BJ (cell line): ENCODE data around the gene DALRD3. TPM values are rescaled to one million over a fixed set of nuclear protein-coding genes. Genes with fewer than 3 reads are reported as not detected.

ENCODE experiments used
- CTCF ChIA-PET: fragments of 350-600 bp; formaldehyde crosslinking; extraction: SDS; loops from one replicate; lab custom pipeline; 2021; ENCODE audit warnings: antibody characterized with exemption, inconsistent platforms; lab: Yijun Ruan, JAX
- POLR2A ChIA-PET: fragments of 300-600 bp; sonication (Branson Sonifier 250); formaldehyde crosslinking; extraction: SDS; loops from one replicate; lab custom pipeline; 2021; ENCODE audit warnings: antibody characterized with exemption; lab: Charles Lee
- DNase-seq: peaks from one replicate; pipeline ENCODE4 v3.0.0-alpha.2; 2011; ENCODE audit warnings: low read depth
- H3K27me3 ChIP-seq: 2 replicates; pipeline ENCODE4 v1.6.0; 2011; ENCODE audit warnings: low read length; ENCODE audit not compliant: control insufficient read depth, insufficient read depth
- H3K36me3 ChIP-seq: 2 replicates; pipeline ENCODE4 v1.5.1; 2011; ENCODE audit warnings: low read length; ENCODE audit not compliant: control insufficient read depth, insufficient read depth
- H3K4me3 ChIP-seq: 2 replicates; pipeline ENCODE4 v1.5.1; 2011; ENCODE audit warnings: low read depth, mild to moderate bottlenecking, control low read depth, low read length
- polyA plus RNA-seq: library from polyadenylated mRNA; depleted of rRNA; stranded (reverse); fragments of >200 nt; gene quantifications from 2 replicates; pipeline ENCODE4 v1.2.3, GENCODE V29; 2011
- TF ChIP-seq, protein P1 (sequence below): IDR thresholded peaks from 2 replicates; pipeline ENCODE4 v1.5.1; 2011; ENCODE audit warnings: low read depth, mild to moderate bottlenecking, control low read depth, inconsistent platforms, low read length, moderate library complexity; ENCODE audit not compliant: insufficient read depth

DALRD3 gene
- polyA plus RNA-seq, 1 experiment, result 59.6 TPM

DNA sequence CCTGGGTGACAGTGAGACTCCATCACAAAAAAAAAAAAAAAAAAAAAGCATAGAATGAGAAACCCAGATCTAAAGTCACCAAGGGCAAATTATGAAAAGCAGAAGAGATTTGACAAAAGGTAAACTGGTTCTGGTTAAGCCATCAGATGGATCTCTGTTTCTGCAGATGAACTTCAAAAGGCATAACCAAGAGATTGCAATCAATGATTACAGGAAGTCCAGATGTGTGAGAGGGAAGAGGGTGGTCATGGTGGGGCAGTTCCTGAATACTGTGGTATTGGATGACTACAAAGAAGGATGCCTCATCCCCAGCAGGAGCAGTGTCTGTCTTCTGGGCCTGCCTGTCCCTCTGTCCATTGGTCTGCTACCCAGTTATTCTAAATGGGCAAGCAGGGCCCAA lies 24.5 kb downstream of the DALRD3 start:
- CTCF ChIA-PET, result no interaction called here
- TF ChIP-seq, protein P1, sequence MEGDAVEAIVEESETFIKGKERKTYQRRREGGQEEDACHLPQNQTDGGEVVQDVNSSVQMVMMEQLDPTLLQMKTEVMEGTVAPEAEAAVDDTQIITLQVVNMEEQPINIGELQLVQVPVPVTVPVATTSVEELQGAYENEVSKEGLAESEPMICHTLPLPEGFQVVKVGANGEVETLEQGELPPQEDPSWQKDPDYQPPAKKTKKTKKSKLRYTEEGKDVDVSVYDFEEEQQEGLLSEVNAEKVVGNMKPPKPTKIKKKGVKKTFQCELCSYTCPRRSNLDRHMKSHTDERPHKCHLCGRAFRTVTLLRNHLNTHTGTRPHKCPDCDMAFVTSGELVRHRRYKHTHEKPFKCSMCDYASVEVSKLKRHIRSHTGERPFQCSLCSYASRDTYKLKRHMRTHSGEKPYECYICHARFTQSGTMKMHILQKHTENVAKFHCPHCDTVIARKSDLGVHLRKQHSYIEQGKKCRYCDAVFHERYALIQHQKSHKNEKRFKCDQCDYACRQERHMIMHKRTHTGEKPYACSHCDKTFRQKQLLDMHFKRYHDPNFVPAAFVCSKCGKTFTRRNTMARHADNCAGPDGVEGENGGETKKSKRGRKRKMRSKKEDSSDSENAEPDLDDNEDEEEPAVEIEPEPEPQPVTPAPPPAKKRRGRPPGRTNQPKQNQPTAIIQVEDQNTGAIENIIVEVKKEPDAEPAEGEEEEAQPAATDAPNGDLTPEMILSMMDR, result no peak
- Histone ChIP-seq H3K27me3 (no peaks in the 10 kb centered on the region), H3K36me3 (peaks cover 5% of the 10 kb centered on the region), H3K4me3 (no peak overlapping the region)
- POLR2A ChIA-PET, result interaction anchor here (0.7 kb wide), 1 partner anchor 13 kb away, joined by 8 read pairs; the partner anchor contains the start of gene WDR6
- DNase-seq, result no peak

DNA sequence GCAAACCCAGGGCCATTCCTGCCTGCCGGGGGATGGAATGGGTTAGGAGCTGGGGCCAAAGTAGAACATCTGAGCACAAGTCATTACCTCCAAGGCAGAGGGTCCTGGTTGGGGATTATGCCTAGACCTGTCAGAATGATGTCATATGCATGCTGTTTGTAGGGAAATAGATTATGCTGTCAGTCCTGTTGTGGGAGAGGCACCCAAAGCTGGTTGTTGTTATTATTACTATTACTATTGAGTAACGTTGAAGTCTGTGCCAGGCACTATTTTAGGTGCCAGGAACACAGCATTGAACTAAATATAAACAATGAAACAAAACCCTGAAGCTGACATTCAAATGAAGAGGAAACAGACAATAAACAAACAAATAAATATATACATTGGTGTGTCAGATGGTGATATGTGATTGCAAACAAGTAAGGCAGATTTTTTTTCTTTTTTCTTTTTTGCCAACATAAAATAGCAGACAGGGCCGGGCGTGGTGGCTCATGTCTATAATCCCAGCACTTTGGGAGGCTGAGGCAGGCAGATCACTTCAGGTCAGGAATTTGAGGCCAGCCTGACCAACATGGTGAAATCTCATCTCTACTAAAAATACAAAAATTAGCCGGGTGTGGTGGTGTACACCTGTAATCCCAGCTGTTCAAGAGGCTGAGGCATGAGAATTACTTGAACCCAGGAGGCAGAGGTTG lies 26.4 kb downstream of the DALRD3 start:
- POLR2A ChIA-PET, result interaction anchor here (0.6 kb wide), 1 partner anchor 15 kb away, joined by 9 read pairs; the partner anchor contains the start of gene WDR6
- CTCF ChIA-PET, result interaction anchor here (0.9 to 5.7 kb wide), 7 partner anchors 7 to 41 kb away, joined by 3 to 60 read pairs (median 4); partner anchors contain the start of genes DALRD3, NDUFAF3 and WDR6
- peak overlapping the region; percentile 88; the same call in 1 of the 2 replicates for H3K4me3 ChIP-seq

DNA sequence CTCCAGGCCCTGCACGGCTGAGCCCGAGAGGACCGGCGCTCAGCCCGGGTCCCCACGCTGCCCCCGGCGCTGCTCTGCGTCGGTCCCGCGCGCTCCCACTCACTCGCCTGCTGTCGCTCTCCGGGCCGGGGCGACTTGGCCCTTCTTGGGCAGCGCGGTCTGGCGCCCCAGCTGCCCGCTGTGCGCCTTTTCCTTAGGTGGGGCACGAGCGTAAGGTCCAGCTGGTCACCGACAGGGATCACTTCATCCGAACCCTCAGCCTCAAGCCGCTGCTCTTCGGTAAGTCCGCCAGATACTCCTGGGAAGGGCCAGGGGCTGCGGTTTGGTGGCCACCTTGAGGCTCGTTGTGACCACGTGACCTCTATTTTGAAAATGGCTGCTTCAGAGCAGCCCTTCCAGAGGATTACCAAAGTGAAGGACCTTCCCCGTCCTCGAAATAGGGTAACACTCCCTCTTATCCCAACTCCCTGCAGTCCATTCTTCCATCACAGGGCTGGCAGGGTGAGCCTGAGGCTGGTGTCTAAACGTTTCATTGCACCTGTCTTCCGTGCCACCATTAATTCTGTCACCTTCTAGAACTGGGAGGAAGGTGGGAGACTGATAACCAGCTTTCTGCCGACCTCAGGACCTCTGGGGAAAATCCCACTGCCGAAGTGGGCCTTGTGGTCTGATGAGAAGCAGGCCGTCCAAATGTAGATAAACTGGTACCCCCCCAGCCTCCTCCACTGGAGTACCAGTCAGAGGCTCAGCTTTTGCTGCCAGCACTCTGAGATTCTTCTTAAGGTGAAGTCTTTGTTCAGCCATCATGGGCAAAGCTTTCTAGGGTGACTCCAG lies 27.5 kb downstream of the DALRD3 start:
- H3K27me3 ChIP-seq, result no peaks in the 10 kb centered on the region
- POLR2A ChIA-PET, result no interaction called here
- H3K36me3 ChIP-seq, result peaks cover 6% of the 10 kb centered on the region
- TF ChIP-seq, protein P1, result no peak
- CTCF ChIA-PET, result interaction anchor here (0.9 to 5.7 kb wide), 5 partner anchors 9 to 40 kb away, joined by 3 to 60 read pairs (median 4); partner anchors contain the start of genes DALRD3, NDUFAF3 and WDR6
- H3K4me3 ChIP-seq, result peak overlapping the region; percentile 88
- DNase-seq, result no peak

More for the DNA sequence above, 26.4 kb downstream of the DALRD3 start:
- no peak for DNase-seq
- TF ChIP-seq, protein P1, result no peak
- peaks cover 5% of the 10 kb centered on the region for H3K36me3 ChIP-seq
- no peaks in the 10 kb centered on the region for H3K27me3 ChIP-seq

DNA sequence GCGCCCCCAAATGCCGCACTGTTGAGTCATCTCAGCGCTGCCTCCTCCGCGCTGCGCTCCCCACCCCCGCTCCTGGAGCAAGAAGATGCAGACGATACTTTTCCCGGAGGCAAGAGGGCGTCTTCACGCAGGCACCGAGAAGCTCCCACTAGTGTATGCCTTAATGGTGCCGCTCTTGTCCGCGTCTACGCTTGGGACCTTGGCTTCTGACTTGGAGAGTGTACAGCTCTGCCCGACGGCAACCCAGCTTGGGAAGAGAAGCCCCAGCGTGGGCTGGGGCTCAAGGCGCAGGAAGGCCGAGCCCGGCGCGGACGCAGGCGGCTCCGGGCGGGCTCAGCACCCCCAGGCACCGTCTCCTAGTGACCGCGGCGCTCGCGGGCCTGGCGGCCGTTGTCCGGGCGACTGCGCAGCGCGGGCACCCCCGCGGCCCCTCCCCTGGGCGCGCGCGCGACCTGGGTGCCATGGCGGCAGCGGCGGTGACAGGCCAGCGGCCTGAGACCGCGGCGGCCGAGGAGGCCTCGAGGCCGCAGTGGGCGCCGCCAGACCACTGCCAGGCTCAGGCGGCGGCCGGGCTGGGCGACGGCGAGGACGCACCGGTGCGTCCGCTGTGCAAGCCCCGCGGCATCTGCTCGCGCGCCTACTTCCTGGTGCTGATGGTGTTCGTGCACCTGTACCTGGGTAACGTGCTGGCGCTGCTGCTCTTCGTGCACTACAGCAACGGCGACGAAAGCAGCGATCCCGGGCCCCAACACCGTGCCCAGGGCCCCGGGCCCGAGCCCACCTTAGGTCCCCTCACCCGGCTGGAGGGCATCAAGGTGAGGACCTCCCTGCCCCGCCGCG lies 28.4 kb downstream of the DALRD3 start, which contains the start of gene P4HTM:
P4HTM (plus strand) TSS at position 446 of the 840 bp plus-strand sequence; CDS start at position 462, 16 bp downstream.
- CTCF ChIA-PET, result interaction anchor here (0.6 to 5.7 kb wide), 9 partner anchors 16 to 458 kb away, joined by 3 to 60 read pairs (median 6); partner anchors contain the start of genes DALRD3, IMPDH2, NDUFAF3 and QRICH1

More for the DNA sequence above, 28.4 kb downstream of the DALRD3 start, which contains the start of gene P4HTM:
- POLR2A ChIA-PET, result interaction anchor here (1.0 to 1.3 kb wide), 3 partner anchors 17 to 40 kb away, joined by 3 to 9 read pairs (median 6); partner anchors contain the start of genes DALRD3 and WDR6
- DNase-seq, result peak; percentile 75
- TF ChIP-seq, protein P1, result peak; percentile 62
- H3K27me3 ChIP-seq, result no peaks in the 10 kb centered on the region
- peaks cover 6% of the 10 kb centered on the region for H3K36me3 ChIP-seq
- peak within 1 kb of the TSS; percentile 88 for H3K4me3 ChIP-seq
